ENCODE data around the gene AKT1S1. TPM values are rescaled to one million over a fixed set of nuclear protein-coding genes. Genes with fewer than 3 reads are reported as not detected.
A peak's percentile ranks its signal among the peaks of the same experiment; 100 is the strongest.

AKT1S1 gene
- total and polyA plus RNA-seq, 11 donors: 25.3 to 55.1 (median 35.0) TPM

GRCh38 chr19:49861541-49862378 is 15.4 kb downstream of the AKT1S1 start:
- Histone ChIP-seq H3K36me3 (peaks cover 0 to 81% (median 73%) of the 10 kb centered on the region in 9 donors), H3K27ac (peak overlapping the region in 2 of 12 donors; percentile 14 to 60)
- no peak for ATAC-seq

GRCh38 chr19:49861107-49861506 is 16.0 kb downstream of the AKT1S1 start:
- Histone ChIP-seq H3K36me3 (peaks cover 0 to 87% (median 79%) of the 10 kb centered on the region in 9 donors), H3K9me3 (no peaks in the 10 kb centered on the region), H3K27ac (peak overlapping the region in 3 of 12 donors; percentile 14 to 60 (median 28)), H3K4me1 (peaks cover 4 to 37% (median 15%) of the 10 kb centered on the region in 12 donors), H3K4me3 (no peak overlapping the region), H3K27me3 (no peaks in the 10 kb centered on the region)
- TF ChIP-seq CTCF (IDR thresholded peaks at IDR 0.05) (no peak), POLR2A (IDR thresholded peaks at IDR 0.05) (no peak)
- ATAC-seq (no peak), DNase-seq (no peak)
- intact Hi-C loops (cut with DNase I): loop anchor here in 1 of 10 donors (10.0 kb wide), 1 partner anchor 186 kb away; the partner anchor contains the start of gene PRMT1
- WGBS, 4 donors: 46 to 50% (median 48%) methylated on average over 11 to 13 of the region's 13 CpGs

More at GRCh38 chr19:49861541-49862378, 15.4 kb downstream of the AKT1S1 start:
- no peak overlapping the region for H3K4me3 ChIP-seq
- no peak for DNase-seq
- H3K9me3 ChIP-seq: no peaks in the 10 kb centered on the region
- H3K4me1 ChIP-seq: peaks cover 7 to 43% (median 22%) of the 10 kb centered on the region in 12 donors
- no peaks in the 10 kb centered on the region for H3K27me3 ChIP-seq
- intact Hi-C loops (cut with DNase I): loop anchor here in 1 of 10 donors (10.0 kb wide), 1 partner anchor 187 kb away; the partner anchor contains the start of gene PRMT1
- WGBS, 4 donors: 82 to 87% (median 85%) methylated on average over 48 to 60 of the region's 60 CpGs
- TF ChIP-seq POLR2A (IDR thresholded peaks at IDR 0.05) (no peak), CTCF (IDR thresholded peaks at IDR 0.05) (no peak)

- H3K27me3 ChIP-seq: no peaks in the 10 kb centered on the region
- intact Hi-C loops (cut with DNase I): loop anchor here in 1 of 10 donors (10.0 kb wide), 1 partner anchor 186 kb away; the partner anchor contains the start of gene PRMT1
- no peak for ATAC-seq
- peaks cover 0 to 31% (median 9%) of the 10 kb centered on the region in 12 donors for H3K4me1 ChIP-seq
- no peaks in the 10 kb centered on the region for H3K9me3 ChIP-seq
- 74 to 78% (median 75%) methylated on average over 14 to 17 of the region's 17 CpGs for WGBS, 4 donors
- peaks cover 0 to 93% (median 85%) of the 10 kb centered on the region in 9 donors for H3K36me3 ChIP-seq
- DNase-seq: no peak
- H3K4me3 ChIP-seq: no peak overlapping the region
- H3K27ac ChIP-seq: peak overlapping the region in 3 of 12 donors; percentile 14 to 60 (median 28)
- TF ChIP-seq CTCF (IDR thresholded peaks at IDR 0.05): no peak
- no peak for TF ChIP-seq POLR2A (IDR thresholded peaks at IDR 0.05)
These were observed 16.6 kb downstream of the AKT1S1 start for GRCh38 chr19:49860336-49861102.

Data from heart left ventricle (tissue), 16 donors.